Measurements from ENCODE around the gene TEC. TPM values are rescaled to one million over a fixed set of nuclear protein-coding genes. Genes with fewer than 3 reads are reported as not detected.

TEC gene
- polyA plus RNA-seq, 1 donor (not counting 4 experiments of a cell fraction or from before 2014, with no cell fraction given): 0.39 TPM

GRCh38 chr4:48300004-48300403 is 30.4 kb upstream of the TEC start:
- no peak for FAIRE-seq
- no peak overlapping the region for H3K9ac ChIP-seq (ENCODE audit: control insufficient read depth, extremely low read depth, insufficient read depth, low read length)
- no peaks in the 10 kb centered on the region for H3K9me1 ChIP-seq (ENCODE audit: control insufficient read depth, extremely low read depth, insufficient read depth, low read length)
- H3K4me1 ChIP-seq (ENCODE audit: control insufficient read depth, extremely low read depth, insufficient read depth, low read length): no peaks in the 10 kb centered on the region
- H3K4me2 ChIP-seq (ENCODE audit: control insufficient read depth, extremely low read depth, insufficient read depth, low read depth, low read length): no peak overlapping the region
- H4K20me1 ChIP-seq (ENCODE audit: control insufficient read depth, extremely low read depth, insufficient read depth, low read length): no peaks in the 10 kb centered on the region
- no peaks in the 10 kb centered on the region for H3K79me2 ChIP-seq (ENCODE audit: control insufficient read depth, insufficient read depth, low read length)
- H3K36me3 ChIP-seq (ENCODE audit: control insufficient read depth in 2 of 2, extremely low read depth in 1 of 2, insufficient read depth in 2 of 2, low read length in 2 of 2): no peaks in the 10 kb centered on the region
- no peak overlapping the region for H3K4me3 ChIP-seq (ENCODE audit: control insufficient read depth in 2 of 3, extremely low read depth in 1 of 3, insufficient read depth in 2 of 3, low read depth in 1 of 3, low read length in 3 of 3)
- H2AFZ ChIP-seq (ENCODE audit: control insufficient read depth, low read length): no peak overlapping the region
- dilution Hi-C loops (cut with MboI; ENCODE audit: extremely low pct_ligation_motif_present, low sequenced_read_pairs): no loop called here
- no peak for DNase-seq (ENCODE audit: low read depth, low spot score)
- H3K27ac ChIP-seq (ENCODE audit: control insufficient read depth, insufficient read depth, low read length): no peak overlapping the region
- no peaks in the 10 kb centered on the region for H3K27me3 ChIP-seq (ENCODE audit: control insufficient read depth, extremely low read depth, insufficient read depth, low read length)
- H3K9me3 ChIP-seq (ENCODE audit: control insufficient read depth, low read depth, low read length): no peaks in the 10 kb centered on the region
- TF ChIP-seq, protein P1, sequence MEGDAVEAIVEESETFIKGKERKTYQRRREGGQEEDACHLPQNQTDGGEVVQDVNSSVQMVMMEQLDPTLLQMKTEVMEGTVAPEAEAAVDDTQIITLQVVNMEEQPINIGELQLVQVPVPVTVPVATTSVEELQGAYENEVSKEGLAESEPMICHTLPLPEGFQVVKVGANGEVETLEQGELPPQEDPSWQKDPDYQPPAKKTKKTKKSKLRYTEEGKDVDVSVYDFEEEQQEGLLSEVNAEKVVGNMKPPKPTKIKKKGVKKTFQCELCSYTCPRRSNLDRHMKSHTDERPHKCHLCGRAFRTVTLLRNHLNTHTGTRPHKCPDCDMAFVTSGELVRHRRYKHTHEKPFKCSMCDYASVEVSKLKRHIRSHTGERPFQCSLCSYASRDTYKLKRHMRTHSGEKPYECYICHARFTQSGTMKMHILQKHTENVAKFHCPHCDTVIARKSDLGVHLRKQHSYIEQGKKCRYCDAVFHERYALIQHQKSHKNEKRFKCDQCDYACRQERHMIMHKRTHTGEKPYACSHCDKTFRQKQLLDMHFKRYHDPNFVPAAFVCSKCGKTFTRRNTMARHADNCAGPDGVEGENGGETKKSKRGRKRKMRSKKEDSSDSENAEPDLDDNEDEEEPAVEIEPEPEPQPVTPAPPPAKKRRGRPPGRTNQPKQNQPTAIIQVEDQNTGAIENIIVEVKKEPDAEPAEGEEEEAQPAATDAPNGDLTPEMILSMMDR (optimal IDR thresholded peaks at IDR 0.05 in 1 of 3, IDR thresholded peaks at IDR 0.05 in 1 of 3, conservative IDR thresholded peaks at IDR 0.05 in 1 of 3; ENCODE audit: extremely low read depth in 1 of 3, insufficient read depth in 2 of 3, low read length in 3 of 3): no peak
- TF ChIP-seq EZH2 (IDR thresholded peaks at IDR 0.05; ENCODE audit: low read length): no peak

- FAIRE-seq: no peak
- dilution Hi-C loops (cut with MboI; ENCODE audit: extremely low pct_ligation_motif_present, low sequenced_read_pairs): no loop called here
- H3K4me2 ChIP-seq (ENCODE audit: control insufficient read depth, extremely low read depth, insufficient read depth, low read depth, low read length): no peak overlapping the region
These were observed 29.9 kb upstream of the TEC start for GRCh38 chr4:48299560-48299959.

More at GRCh38 chr4:48299560-48299959, 29.9 kb upstream of the TEC start:
- Histone ChIP-seq H3K27me3 (ENCODE audit: control insufficient read depth, extremely low read depth, insufficient read depth, low read length) (no peaks in the 10 kb centered on the region), H3K27ac (ENCODE audit: control insufficient read depth, insufficient read depth, low read length) (no peak overlapping the region), H3K79me2 (ENCODE audit: control insufficient read depth, insufficient read depth, low read length) (no peaks in the 10 kb centered on the region), H3K9ac (ENCODE audit: control insufficient read depth, extremely low read depth, insufficient read depth, low read length) (no peak overlapping the region), H3K4me1 (ENCODE audit: control insufficient read depth, extremely low read depth, insufficient read depth, low read length) (no peaks in the 10 kb centered on the region), H2AFZ (ENCODE audit: control insufficient read depth, low read length) (no peak overlapping the region), H3K9me3 (ENCODE audit: control insufficient read depth, low read depth, low read length) (no peaks in the 10 kb centered on the region), H3K9me1 (ENCODE audit: control insufficient read depth, extremely low read depth, insufficient read depth, low read length) (no peaks in the 10 kb centered on the region), H3K4me3 (ENCODE audit: control insufficient read depth in 2 of 3, extremely low read depth in 1 of 3, insufficient read depth in 2 of 3, low read depth in 1 of 3, low read length in 3 of 3) (no peak overlapping the region), H3K36me3 (ENCODE audit: control insufficient read depth in 2 of 2, extremely low read depth in 1 of 2, insufficient read depth in 2 of 2, low read length in 2 of 2) (no peaks in the 10 kb centered on the region), H4K20me1 (ENCODE audit: control insufficient read depth, extremely low read depth, insufficient read depth, low read length) (no peaks in the 10 kb centered on the region)
- no peak for DNase-seq (ENCODE audit: low read depth, low spot score)
- TF ChIP-seq, protein P1 (optimal IDR thresholded peaks at IDR 0.05 in 1 of 3, IDR thresholded peaks at IDR 0.05 in 1 of 3, conservative IDR thresholded peaks at IDR 0.05 in 1 of 3; ENCODE audit: extremely low read depth in 1 of 3, insufficient read depth in 2 of 3, low read length in 3 of 3): no peak

All from keratinocyte (primary cell).